GM19452 (cell line): ENCODE measurements around the gene HCRTR1.

Experiments used
- ATAC-seq: cut with Tn5 transposase; IDR thresholded peaks from one replicate; pipeline ENCODE4 v1.9.1; 2021; ENCODE audit not compliant: unreplicated experiment

HCRTR1 gene

GRCh38 chr1:31648190-31648589 lies 30.7 kb downstream of the HCRTR1 start:
- no peak for ATAC-seq

GRCh38 chr1:31648641-31649357 lies 31.3 kb downstream of the HCRTR1 start:
- ATAC-seq, result no peak

GRCh38 chr1:31650161-31651088 lies 32.9 kb downstream of the HCRTR1 start:
- ATAC-seq, result no peak

GRCh38 chr1:31651089-31651420 lies 33.6 kb downstream of the HCRTR1 start:
- no peak for ATAC-seq

- ATAC-seq, result no peak
These were observed 34.3 kb downstream of the HCRTR1 start for GRCh38 chr1:31651766-31652165.

- ATAC-seq, result no peak
These were observed 35.5 kb downstream of the HCRTR1 start for GRCh38 chr1:31652891-31653499.

GRCh38 chr1:31653717-31654473 lies 36.4 kb downstream of the HCRTR1 start:
- no peak for ATAC-seq

GRCh38 chr1:31654474-31654776 lies 36.9 kb downstream of the HCRTR1 start:
- no peak for ATAC-seq

GRCh38 chr1:31655104-31655503 lies 37.6 kb downstream of the HCRTR1 start:
- no peak for ATAC-seq

- ATAC-seq, result no peak
These were observed 38.3 kb downstream of the HCRTR1 start for GRCh38 chr1:31655756-31656155.

- no peak for ATAC-seq
These were observed 39.7 kb downstream of the HCRTR1 start for GRCh38 chr1:31657020-31657804.

- no peak for ATAC-seq
These were observed 40.6 kb downstream of the HCRTR1 start for GRCh38 chr1:31657972-31658510.

GRCh38 chr1:31658721-31659120 lies 41.2 kb downstream of the HCRTR1 start:
- no peak for ATAC-seq

- ATAC-seq, result no peak
These were observed 42.4 kb downstream of the HCRTR1 start for GRCh38 chr1:31659889-31660288.

- no peak for ATAC-seq
These were observed 43.5 kb downstream of the HCRTR1 start for GRCh38 chr1:31660871-31661455.

- ATAC-seq, result no peak
These were observed 44.4 kb downstream of the HCRTR1 start for GRCh38 chr1:31661856-31662255.

GRCh38 chr1:31662463-31662862 lies 45.0 kb downstream of the HCRTR1 start:
- no peak for ATAC-seq

GRCh38 chr1:31663622-31664452 lies 46.3 kb downstream of the HCRTR1 start:
- ATAC-seq, result no peak

GRCh38 chr1:31664528-31664927 lies 47.0 kb downstream of the HCRTR1 start:
- ATAC-seq, result no peak
